Pons (tissue), 1 donor: ENCODE results near the gene TBC1D22A.

ENCODE experiments used
- DNase-seq: peaks from one replicate; pipeline ENCODE4 v3.0.0-alpha.2; 2016; ENCODE audit warnings: low spot score

TBC1D22A gene

GRCh38 chr22:47191671-47192650 is 429.5 kb downstream of the TBC1D22A start:
- DNase-seq: peak; percentile 12

DNA sequence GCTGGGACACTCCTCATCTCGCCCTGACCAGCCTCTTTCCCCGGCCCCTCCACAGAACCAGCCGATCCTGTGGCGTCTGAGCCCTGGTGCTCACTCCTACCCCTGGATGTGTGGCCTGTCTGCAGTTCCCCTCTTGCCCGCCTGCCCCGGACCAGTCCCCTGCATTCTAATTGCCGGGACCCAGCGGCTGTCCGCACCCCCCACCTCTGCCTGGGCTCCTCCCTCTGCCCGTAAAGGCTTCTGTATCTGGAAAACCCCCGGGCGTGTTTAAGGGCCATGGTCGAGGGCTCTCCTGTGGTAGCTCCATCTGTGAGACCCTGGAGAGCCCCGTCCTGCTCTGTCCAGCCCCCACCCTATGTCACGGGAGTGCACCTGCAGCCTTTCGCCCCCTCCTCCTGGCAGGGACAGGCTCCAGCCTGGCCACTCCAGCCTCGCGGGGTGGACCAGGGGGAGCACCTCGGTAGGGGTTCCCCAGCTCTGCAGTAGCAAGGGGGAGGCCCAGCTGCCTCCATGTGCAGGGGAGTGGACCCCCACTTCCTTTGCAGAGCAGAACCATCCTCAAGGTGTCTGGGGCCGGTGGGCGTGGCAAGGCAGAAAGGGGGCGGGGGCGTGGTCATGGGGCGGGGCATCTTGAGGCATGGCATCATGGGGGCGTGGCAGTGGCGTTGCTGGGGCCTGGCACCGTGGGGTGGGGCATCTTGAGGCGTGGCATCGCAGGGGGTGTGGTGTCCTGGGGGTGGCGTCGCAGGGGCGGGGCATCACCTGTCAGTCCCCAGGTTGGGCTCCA is 430.4 kb downstream of the TBC1D22A start:
- DNase-seq: no peak

- no peak for DNase-seq
Measured at GRCh38 chr22:47193606-47194329, 431.3 kb downstream of the TBC1D22A start.

GRCh38 chr22:47194476-47195155 is 432.2 kb downstream of the TBC1D22A start:
- DNase-seq: no peak

GRCh38 chr22:47195156-47195483 is 432.7 kb downstream of the TBC1D22A start:
- DNase-seq: no peak

DNA sequence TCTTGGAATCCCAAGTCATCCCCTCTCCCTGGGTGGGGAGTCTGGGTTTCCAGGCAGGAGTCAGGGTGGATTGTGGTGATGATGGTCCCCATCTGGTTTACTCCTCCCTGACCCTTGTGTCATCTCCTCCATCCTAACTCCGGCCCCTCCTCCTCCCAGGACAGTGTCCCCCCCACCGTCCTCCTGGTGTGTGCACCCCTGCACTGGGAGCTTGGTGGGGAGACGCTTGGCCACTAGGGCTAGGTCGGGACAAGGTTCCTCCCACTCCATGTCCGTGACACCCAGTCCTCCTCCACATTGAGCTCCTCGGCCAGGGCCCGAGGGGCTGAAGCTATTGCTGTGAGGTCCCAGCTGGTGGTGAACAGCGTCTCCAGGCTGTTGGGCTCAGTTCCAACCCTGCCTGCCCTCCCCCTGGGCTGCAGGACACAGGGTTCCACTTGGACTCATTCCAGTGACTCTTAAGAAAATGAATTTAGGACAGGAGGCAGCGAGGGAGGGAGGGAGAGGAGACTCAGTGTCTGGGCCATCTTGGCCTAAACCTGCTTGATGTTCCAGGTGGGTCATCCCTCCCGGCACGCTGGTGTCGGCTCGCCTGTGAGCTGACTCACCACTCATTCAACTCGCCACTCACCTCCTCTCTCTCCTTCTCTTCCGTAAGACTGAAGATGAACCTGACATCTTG is 433.2 kb downstream of the TBC1D22A start:
- no peak for DNase-seq

GRCh38 chr22:47196166-47196849 is 433.9 kb downstream of the TBC1D22A start:
- no peak for DNase-seq

GRCh38 chr22:47196881-47197772 is 434.7 kb downstream of the TBC1D22A start:
- DNase-seq: no peak

DNA sequence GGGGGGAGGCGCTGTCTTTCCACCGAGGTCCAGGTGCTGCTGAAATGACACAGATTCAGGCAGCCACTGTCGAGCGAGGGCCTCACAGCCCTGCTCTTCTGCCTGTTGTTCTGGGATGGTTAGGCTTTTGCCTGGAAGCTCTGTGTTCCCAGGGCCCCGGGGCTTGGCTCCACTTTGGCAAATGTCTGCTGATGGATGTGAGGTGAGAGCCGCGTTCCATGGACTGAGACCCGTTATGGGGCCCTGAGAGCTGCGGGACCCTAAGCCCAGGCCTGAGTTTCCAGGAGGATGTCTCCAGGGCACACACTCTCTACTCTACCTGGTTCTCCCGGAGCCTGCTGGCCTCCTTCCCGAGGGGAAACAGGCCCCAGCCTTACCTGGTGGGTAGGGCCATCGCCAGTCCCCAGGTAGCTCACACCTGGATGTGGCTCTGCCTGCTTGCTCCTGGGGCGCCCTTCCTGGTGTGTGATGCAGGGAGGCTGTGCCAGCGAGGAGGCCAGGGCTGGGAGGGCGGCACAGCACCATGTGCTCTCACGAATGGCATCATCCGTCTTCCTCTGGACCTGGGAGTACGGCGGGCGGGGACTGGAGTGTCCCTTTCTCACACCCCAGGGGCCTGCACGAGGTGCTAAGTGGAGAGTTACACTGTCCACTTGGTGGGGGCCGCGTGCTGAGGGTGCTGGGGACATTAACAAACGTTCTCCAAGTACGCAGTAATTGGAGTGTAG is 435.5 kb downstream of the TBC1D22A start:
- no peak for DNase-seq

- DNase-seq: no peak
Measured at GRCh38 chr22:47198801-47199251, 436.4 kb downstream of the TBC1D22A start.

DNA sequence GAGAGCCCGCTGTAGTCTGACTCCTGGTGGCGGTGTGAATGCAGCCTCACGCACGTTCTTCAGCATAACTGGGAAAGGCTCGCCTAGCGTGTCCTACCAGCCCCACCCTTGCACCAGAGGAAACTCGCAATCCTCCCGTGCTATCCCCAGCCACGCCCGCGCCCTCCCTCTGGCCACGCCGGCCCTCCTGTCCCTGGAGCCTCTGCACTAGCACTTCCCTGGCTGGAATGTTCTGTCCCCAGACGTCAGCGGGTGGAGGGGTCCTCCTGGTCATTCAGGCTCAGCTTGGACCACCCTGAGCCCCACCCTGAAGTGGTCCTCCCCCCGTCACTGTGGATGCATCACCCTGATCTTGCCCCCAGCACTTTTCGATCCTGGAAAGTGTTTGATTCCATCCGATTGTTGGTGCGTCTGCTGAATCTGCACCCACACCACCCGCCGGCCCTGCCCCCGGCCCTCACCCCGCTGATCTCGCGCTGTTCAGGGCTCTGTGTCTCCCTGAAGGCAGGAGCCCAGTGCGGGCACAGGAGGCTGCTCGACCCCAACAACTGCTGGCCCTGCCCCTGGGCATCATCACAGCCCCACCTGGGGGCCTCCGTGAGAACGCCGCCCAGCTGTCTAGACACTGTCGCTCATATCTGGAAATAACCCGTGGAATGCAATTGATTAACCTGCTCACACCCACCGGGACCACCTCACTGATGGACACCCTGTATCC is 437.0 kb downstream of the TBC1D22A start:
- no peak for DNase-seq

- no peak for DNase-seq
Measured at GRCh38 chr22:47199979-47200272, 437.5 kb downstream of the TBC1D22A start.

GRCh38 chr22:47200273-47201051 is 438.0 kb downstream of the TBC1D22A start:
- no peak for DNase-seq

- no peak for DNase-seq
Measured at GRCh38 chr22:47201186-47201995, 438.9 kb downstream of the TBC1D22A start.

GRCh38 chr22:47201996-47202818 is 439.8 kb downstream of the TBC1D22A start:
- DNase-seq: no peak
